BLaER1 (cell line): ENCODE results near the gene PHF14.

Source experiments
- H3K27ac ChIP-seq: shearing (Covaris generic); formaldehyde crosslinking; 2 replicates; pipeline ENCODE4 v1.8.1; 2022
- H3K27me3 ChIP-seq: shearing (Covaris generic); formaldehyde crosslinking; 2 replicates; pipeline ENCODE4 v1.8.1; 2022
- H3K36me3 ChIP-seq: shearing (Covaris generic); formaldehyde crosslinking; 2 replicates; pipeline ENCODE4 v1.8.1; 2022
- H3K4me1 ChIP-seq: shearing (Covaris generic); formaldehyde crosslinking; 2 replicates; pipeline ENCODE4 v1.8.1; 2022
- H3K4me2 ChIP-seq: shearing (Covaris generic); formaldehyde crosslinking; 2 replicates; pipeline ENCODE4 v1.8.1; 2022
- H3K4me3 ChIP-seq: shearing (Covaris generic); formaldehyde crosslinking; 2 replicates; pipeline ENCODE4 v1.8.1; 2022
- H3K9ac ChIP-seq: shearing (Covaris generic); formaldehyde crosslinking; 2 replicates; pipeline ENCODE4 v1.8.1; 2022
- H3K9me3 ChIP-seq: shearing (Covaris generic); formaldehyde crosslinking; 2 replicates; pipeline ENCODE4 v1.8.1; 2022
- H4K20me1 ChIP-seq: shearing (Covaris generic); formaldehyde crosslinking; 2 replicates; pipeline ENCODE4 v1.8.1; 2022
- Cebpa-rat ChIP-seq: shearing (Covaris generic); IDR thresholded peaks from 2 replicates; pipeline ENCODE4 v1.8.1; 2022

The PHF14 gene

GRCh38 chr7:11128498-11128897 is 154.8 kb downstream of the PHF14 start:
- peak overlapping the region; percentile 56; the same call in 1 of the 2 replicates for H3K27ac ChIP-seq
- H4K20me1 ChIP-seq: no peaks in the 10 kb centered on the region
- H3K9me3 ChIP-seq: no peaks in the 10 kb centered on the region
- no peak overlapping the region for H3K9ac ChIP-seq
- peak overlapping the region; percentile 71 for H3K4me2 ChIP-seq
- 0 out of 2 replicates have a peak overlapping the region, but pooled peaks have one; percentile 0 for H3K4me3 ChIP-seq
- H3K27me3 ChIP-seq: no peaks in the 10 kb centered on the region
- no peak for TF ChIP-seq Cebpa-rat
- H3K36me3 ChIP-seq: peaks cover 17% of the 10 kb centered on the region; the same call in 1 of the 2 replicates
- H3K4me1 ChIP-seq: peaks cover 56% of the 10 kb centered on the region

GRCh38 chr7:11130012-11130411 is 156.3 kb downstream of the PHF14 start:
- Histone ChIP-seq H3K4me2 (no peak overlapping the region; the same call in 1 of the 2 replicates), H3K27ac (no peak overlapping the region), H3K4me3 (no peak overlapping the region), H3K4me1 (peaks cover 61% of the 10 kb centered on the region), H3K9me3 (no peaks in the 10 kb centered on the region), H3K36me3 (peaks cover 21% of the 10 kb centered on the region; the same call in 1 of the 2 replicates), H3K9ac (no peak overlapping the region), H4K20me1 (no peaks in the 10 kb centered on the region), H3K27me3 (no peaks in the 10 kb centered on the region)
- no peak for TF ChIP-seq Cebpa-rat

GRCh38 chr7:11130601-11131000 is 156.9 kb downstream of the PHF14 start:
- Histone ChIP-seq H3K9ac (no peak overlapping the region), H3K36me3 (peaks cover 22% of the 10 kb centered on the region; the same call in 1 of the 2 replicates), H3K9me3 (no peaks in the 10 kb centered on the region), H3K27ac (no peak overlapping the region), H3K4me3 (no peak overlapping the region), H3K27me3 (no peaks in the 10 kb centered on the region), H3K4me2 (no peak overlapping the region), H4K20me1 (no peaks in the 10 kb centered on the region), H3K4me1 (peaks cover 61% of the 10 kb centered on the region)
- no peak for TF ChIP-seq Cebpa-rat

- no peak overlapping the region for H3K27ac ChIP-seq
- H3K27me3 ChIP-seq: no peaks in the 10 kb centered on the region
- H3K4me1 ChIP-seq: peaks cover 33% of the 10 kb centered on the region
- no peaks in the 10 kb centered on the region for H3K9me3 ChIP-seq
- H3K4me3 ChIP-seq: no peak overlapping the region
- no peaks in the 10 kb centered on the region for H4K20me1 ChIP-seq
- no peak for TF ChIP-seq Cebpa-rat
- peaks cover 34% of the 10 kb centered on the region; the same call in 1 of the 2 replicates for H3K36me3 ChIP-seq
- no peak overlapping the region for H3K9ac ChIP-seq
- H3K4me2 ChIP-seq: peak overlapping the region; percentile 46
Observed at GRCh38 chr7:11133436-11133959, 159.8 kb downstream of the PHF14 start.

GRCh38 chr7:11135573-11135972 is 161.9 kb downstream of the PHF14 start:
- peaks cover 27% of the 10 kb centered on the region; the same call in 1 of the 2 replicates for H3K36me3 ChIP-seq
- no peaks in the 10 kb centered on the region for H4K20me1 ChIP-seq
- H3K27me3 ChIP-seq: no peaks in the 10 kb centered on the region
- no peak overlapping the region for H3K4me2 ChIP-seq
- H3K9me3 ChIP-seq: no peaks in the 10 kb centered on the region
- H3K27ac ChIP-seq: no peak overlapping the region
- no peak overlapping the region for H3K4me3 ChIP-seq
- no peak for TF ChIP-seq Cebpa-rat
- no peak overlapping the region for H3K9ac ChIP-seq
- H3K4me1 ChIP-seq: peaks cover 15% of the 10 kb centered on the region

- Histone ChIP-seq H3K9ac (no peak overlapping the region), H3K27me3 (no peaks in the 10 kb centered on the region), H3K9me3 (no peaks in the 10 kb centered on the region), H3K4me2 (no peak overlapping the region), H3K36me3 (peaks cover 16% of the 10 kb centered on the region), H3K4me1 (no peaks in the 10 kb centered on the region), H4K20me1 (no peaks in the 10 kb centered on the region), H3K4me3 (no peak overlapping the region), H3K27ac (no peak overlapping the region)
- no peak for TF ChIP-seq Cebpa-rat
Observed at GRCh38 chr7:11141541-11141940, 167.9 kb downstream of the PHF14 start.

- Histone ChIP-seq H3K4me3 (no peak overlapping the region), H3K4me2 (no peak overlapping the region), H3K36me3 (peaks cover 9% of the 10 kb centered on the region; the same call in 1 of the 2 replicates), H4K20me1 (no peaks in the 10 kb centered on the region), H3K27me3 (no peaks in the 10 kb centered on the region), H3K27ac (no peak overlapping the region), H3K9ac (no peak overlapping the region), H3K9me3 (no peaks in the 10 kb centered on the region), H3K4me1 (no peaks in the 10 kb centered on the region)
- no peak for TF ChIP-seq Cebpa-rat
Observed at GRCh38 chr7:11153694-11154093, 180.0 kb downstream of the PHF14 start.

GRCh38 chr7:11155883-11156282 is 182.2 kb downstream of the PHF14 start:
- TF ChIP-seq Cebpa-rat: no peak

GRCh38 chr7:11161499-11161898 is 187.8 kb downstream of the PHF14 start:
- Histone ChIP-seq H3K9me3 (no peaks in the 10 kb centered on the region), H3K4me1 (no peaks in the 10 kb centered on the region), H3K9ac (no peak overlapping the region), H3K27me3 (no peaks in the 10 kb centered on the region), H3K4me3 (no peak overlapping the region), H4K20me1 (no peaks in the 10 kb centered on the region), H3K36me3 (peaks cover 14% of the 10 kb centered on the region; the same call in 1 of the 2 replicates), H3K4me2 (no peak overlapping the region), H3K27ac (no peak overlapping the region)
- TF ChIP-seq Cebpa-rat: no peak

More at GRCh38 chr7:11155883-11156282, 182.2 kb downstream of the PHF14 start:
- no peaks in the 10 kb centered on the region for H3K9me3 ChIP-seq
- H3K4me3 ChIP-seq: no peak overlapping the region
- no peaks in the 10 kb centered on the region for H4K20me1 ChIP-seq
- no peaks in the 10 kb centered on the region for H3K4me1 ChIP-seq
- no peak overlapping the region for H3K4me2 ChIP-seq
- H3K27me3 ChIP-seq: no peaks in the 10 kb centered on the region
- no peak overlapping the region for H3K9ac ChIP-seq
- H3K27ac ChIP-seq: no peak overlapping the region
- H3K36me3 ChIP-seq: peaks cover 9% of the 10 kb centered on the region; the same call in 1 of the 2 replicates

- no peaks in the 10 kb centered on the region for H3K9me3 ChIP-seq
- no peak overlapping the region for H3K27ac ChIP-seq
Observed at GRCh38 chr7:11163220-11163619, 189.5 kb downstream of the PHF14 start.

GRCh38 chr7:11166051-11166450 is 192.4 kb downstream of the PHF14 start:
- no peaks in the 10 kb centered on the region for H3K27me3 ChIP-seq
- no peak for TF ChIP-seq Cebpa-rat
- peaks cover 7% of the 10 kb centered on the region; the same call in 1 of the 2 replicates for H3K36me3 ChIP-seq
- H4K20me1 ChIP-seq: no peaks in the 10 kb centered on the region
- no peaks in the 10 kb centered on the region for H3K9me3 ChIP-seq
- H3K4me2 ChIP-seq: no peak overlapping the region
- no peaks in the 10 kb centered on the region for H3K4me1 ChIP-seq
- H3K9ac ChIP-seq: no peak overlapping the region
- no peak overlapping the region for H3K4me3 ChIP-seq
- H3K27ac ChIP-seq: no peak overlapping the region

More at GRCh38 chr7:11163220-11163619, 189.5 kb downstream of the PHF14 start:
- Histone ChIP-seq H3K4me3 (no peak overlapping the region), H3K27me3 (no peaks in the 10 kb centered on the region), H3K4me2 (no peak overlapping the region), H3K4me1 (no peaks in the 10 kb centered on the region), H4K20me1 (no peaks in the 10 kb centered on the region), H3K9ac (no peak overlapping the region), H3K36me3 (peaks cover 13% of the 10 kb centered on the region; the same call in 1 of the 2 replicates)
- no peak for TF ChIP-seq Cebpa-rat
